Measurements from ENCODE around the gene RUNX2.

- no peak for TF ChIP-seq RARB (CRISPR knock-in tag; IDR thresholded peaks at IDR 0.05)
- no peak for TF ChIP-seq ZFP3 (CRISPR knock-in tag; IDR thresholded peaks at IDR 0.05)
- TF ChIP-seq ARNTL (CRISPR knock-in tag; IDR thresholded peaks at IDR 0.05; ENCODE audit: borderline replicate concordance, low read depth), result no peak
- TF ChIP-seq ISL1 (CRISPR knock-in tag; IDR thresholded peaks at IDR 0.05), result no peak
- TF ChIP-seq ZC3H10 (CRISPR knock-in tag; IDR thresholded peaks at IDR 0.05), result no peak
- TF ChIP-seq ZNF70 (CRISPR knock-in tag; IDR thresholded peaks at IDR 0.05), result no peak
- no peak for TF ChIP-seq SNAI2 (CRISPR knock-in tag; IDR thresholded peaks at IDR 0.05)
- TF ChIP-seq, protein P1, sequence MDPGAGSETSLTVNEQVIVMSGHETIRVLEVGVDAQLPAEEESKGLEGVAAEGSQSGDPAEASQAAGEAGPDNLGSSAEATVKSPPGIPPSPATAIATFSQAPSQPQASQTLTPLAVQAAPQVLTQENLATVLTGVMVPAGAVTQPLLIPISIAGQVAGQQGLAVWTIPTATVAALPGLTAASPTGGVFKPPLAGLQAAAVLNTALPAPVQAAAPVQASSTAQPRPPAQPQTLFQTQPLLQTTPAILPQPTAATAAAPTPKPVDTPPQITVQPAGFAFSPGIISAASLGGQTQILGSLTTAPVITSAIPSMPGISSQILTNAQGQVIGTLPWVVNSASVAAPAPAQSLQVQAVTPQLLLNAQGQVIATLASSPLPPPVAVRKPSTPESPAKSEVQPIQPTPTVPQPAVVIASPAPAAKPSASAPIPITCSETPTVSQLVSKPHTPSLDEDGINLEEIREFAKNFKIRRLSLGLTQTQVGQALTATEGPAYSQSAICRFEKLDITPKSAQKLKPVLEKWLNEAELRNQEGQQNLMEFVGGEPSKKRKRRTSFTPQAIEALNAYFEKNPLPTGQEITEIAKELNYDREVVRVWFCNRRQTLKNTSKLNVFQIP (CRISPR knock-in tag; IDR thresholded peaks at IDR 0.05; ENCODE audit: borderline replicate concordance, low read depth), result no peak
- TF ChIP-seq GLIS3 (CRISPR knock-in tag; IDR thresholded peaks at IDR 0.05), result no peak
- TF ChIP-seq CREB5 (CRISPR knock-in tag; IDR thresholded peaks at IDR 0.05; ENCODE audit: low read depth), result no peak
- no peak for TF ChIP-seq TCF4 (CRISPR knock-in tag; IDR thresholded peaks at IDR 0.05; ENCODE audit: borderline replicate concordance)
These were observed 378.2 kb downstream of the RUNX2 start for GRCh38 chr6:45706319-45706718.
